Measurements from ENCODE around the gene TNF. TPM values are rescaled to one million over a fixed set of nuclear protein-coding genes. Genes with fewer than 3 reads are reported as not detected.
A peak's percentile ranks its signal among the peaks of the same experiment; 100 is the strongest.

TNF gene
- total RNA-seq, 1 experiment from 2014 or later = not detected

DNA sequence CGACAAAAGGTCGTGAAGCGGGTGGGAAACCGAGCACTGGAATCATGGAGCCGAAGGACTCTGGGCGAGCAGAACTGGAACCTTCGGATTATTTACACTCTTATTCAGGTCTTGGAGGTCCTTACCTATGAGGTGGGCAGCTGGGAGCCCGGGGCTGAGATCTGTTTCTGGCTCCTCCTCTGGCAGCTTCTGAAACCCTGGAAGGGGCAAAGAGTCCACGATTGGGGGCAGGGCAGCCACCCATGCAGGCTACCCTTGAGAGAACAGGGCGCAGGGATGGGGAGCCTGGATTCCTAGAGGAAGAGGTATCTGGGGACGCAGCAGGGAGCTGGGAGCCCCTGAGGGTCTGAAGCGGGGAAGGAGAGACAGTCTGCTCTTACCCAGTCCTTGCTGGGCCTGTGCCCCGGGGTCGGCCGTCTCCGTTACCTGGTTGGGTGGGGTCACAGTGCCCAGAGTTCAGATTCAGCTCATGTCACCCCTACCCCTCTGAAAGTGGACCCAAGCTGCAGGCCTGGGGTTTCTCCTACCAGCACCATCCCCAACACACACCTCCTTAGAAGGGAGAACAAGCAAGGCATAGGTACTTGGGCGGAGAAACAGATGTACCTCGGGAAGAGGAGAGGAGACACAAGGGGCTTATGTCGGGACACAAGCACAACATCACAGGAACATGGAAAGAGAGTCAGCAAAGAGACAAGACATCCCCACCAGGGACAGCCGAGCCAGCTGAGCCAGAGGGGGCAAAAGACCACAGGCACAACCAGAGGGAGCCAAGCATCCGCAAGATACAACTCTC lies 6.3 kb downstream of the TNF start:
- TF ChIP-seq, protein P1, sequence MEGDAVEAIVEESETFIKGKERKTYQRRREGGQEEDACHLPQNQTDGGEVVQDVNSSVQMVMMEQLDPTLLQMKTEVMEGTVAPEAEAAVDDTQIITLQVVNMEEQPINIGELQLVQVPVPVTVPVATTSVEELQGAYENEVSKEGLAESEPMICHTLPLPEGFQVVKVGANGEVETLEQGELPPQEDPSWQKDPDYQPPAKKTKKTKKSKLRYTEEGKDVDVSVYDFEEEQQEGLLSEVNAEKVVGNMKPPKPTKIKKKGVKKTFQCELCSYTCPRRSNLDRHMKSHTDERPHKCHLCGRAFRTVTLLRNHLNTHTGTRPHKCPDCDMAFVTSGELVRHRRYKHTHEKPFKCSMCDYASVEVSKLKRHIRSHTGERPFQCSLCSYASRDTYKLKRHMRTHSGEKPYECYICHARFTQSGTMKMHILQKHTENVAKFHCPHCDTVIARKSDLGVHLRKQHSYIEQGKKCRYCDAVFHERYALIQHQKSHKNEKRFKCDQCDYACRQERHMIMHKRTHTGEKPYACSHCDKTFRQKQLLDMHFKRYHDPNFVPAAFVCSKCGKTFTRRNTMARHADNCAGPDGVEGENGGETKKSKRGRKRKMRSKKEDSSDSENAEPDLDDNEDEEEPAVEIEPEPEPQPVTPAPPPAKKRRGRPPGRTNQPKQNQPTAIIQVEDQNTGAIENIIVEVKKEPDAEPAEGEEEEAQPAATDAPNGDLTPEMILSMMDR (conservative IDR thresholded peaks at IDR 0.05) = no peak
- Histone ChIP-seq H4K8ac (replicated peaks; ENCODE audit: insufficient read length, low read depth, low read length) (no peak overlapping the region), H3K9me3 (ENCODE audit: control insufficient read depth, low read depth, low read length) (no peaks in the 10 kb centered on the region), H3K23me2 (ENCODE audit: insufficient read length, low read depth, low read length, poor library complexity, severe bottlenecking) (peaks cover 9% of the 10 kb centered on the region), H4K20me1 (ENCODE audit: control insufficient read depth, insufficient read depth, insufficient read length) (no peaks in the 10 kb centered on the region), H3T11ph (ENCODE audit: low read length) (no peak overlapping the region), H3K27me3 (ENCODE audit: insufficient read depth, low read length) (no peaks in the 10 kb centered on the region), H3K9ac (ENCODE audit: extremely low read depth, insufficient read length, low read length) (peak overlapping the region; percentile 29), H3K56ac (ENCODE audit: insufficient read length, low read depth, low read length) (no peak overlapping the region), H3K4me2 (ENCODE audit: insufficient read depth, insufficient read length, low read length) (peak overlapping the region; percentile 67), H2BK120ac (ENCODE audit: low read depth, low read length, poor library complexity, severe bottlenecking) (no peak overlapping the region), H3K23ac (ENCODE audit: insufficient read length, low read depth, low read length) (no peak overlapping the region), H2AFZ (ENCODE audit: low read length) (no peak overlapping the region), H3K79me1 (ENCODE audit: insufficient read depth, low read depth, low read length, poor library complexity, severe bottlenecking) (no peaks in the 10 kb centered on the region), H3K18ac (ENCODE audit: insufficient read length, low read depth, low read length) (peak overlapping the region; percentile 77), H2BK5ac (ENCODE audit: insufficient read length, low read length) (no peak overlapping the region), H4K5ac (ENCODE audit: insufficient read length, low read depth, low read length) (no peak overlapping the region), H2BK15ac (ENCODE audit: low read depth, low read length) (no peak overlapping the region), H3K14ac (ENCODE audit: insufficient read depth, low read length) (peak overlapping the region; percentile 85), H3K27ac (ENCODE audit: insufficient read length, low read depth, low read length) (no peak overlapping the region), H3K79me2 (ENCODE audit: insufficient read depth, low read length) (no peaks in the 10 kb centered on the region), H3K4ac (ENCODE audit: low read depth, low read length) (no peak overlapping the region), H2BK12ac (ENCODE audit: insufficient read length, low read depth, low read length) (no peak overlapping the region), H3K4me1 (ENCODE audit: insufficient read depth, low read length) (peaks cover 2% of the 10 kb centered on the region; the same call in 1 of the 2 replicates), H4K91ac (ENCODE audit: insufficient read length, low read depth, low read length) (no peak overlapping the region), H2BK20ac (ENCODE audit: low read depth, low read length, poor library complexity, severe bottlenecking) (no peak overlapping the region), H2AK5ac (ENCODE audit: insufficient read length, low read length) (no peak overlapping the region)
- WGBS (ENCODE audit: extremely low coverage, insufficient read length, low lambda C conversion rate) = no CpG with 5 or more reads among the region's 21 CpGs
- no peak for DNase-seq
- Mint-ChIP-seq H3K27me3 (ENCODE audit: low read depth) (peaks cover 32% of the 10 kb centered on the region), H3K27ac (peak overlapping the region; percentile 9 to 93 (median 23); a peak in 5 of 7 replicates), H3K4me1 (peaks cover 34 to 36% of the 10 kb centered on the region in 2 experiments), H3K36me3 (ENCODE audit: insufficient read depth in 1 of 3, low read depth in 3 of 3) (no peaks in the 10 kb centered on the region), H3K4me3 (peak overlapping the region; percentile 84 to 94), H3K9me3 (no peaks in the 10 kb centered on the region; a peak in 1 of 5 replicates)
